ENCODE measurements around the gene AGPAT1.

Gene AGPAT1

DNA sequence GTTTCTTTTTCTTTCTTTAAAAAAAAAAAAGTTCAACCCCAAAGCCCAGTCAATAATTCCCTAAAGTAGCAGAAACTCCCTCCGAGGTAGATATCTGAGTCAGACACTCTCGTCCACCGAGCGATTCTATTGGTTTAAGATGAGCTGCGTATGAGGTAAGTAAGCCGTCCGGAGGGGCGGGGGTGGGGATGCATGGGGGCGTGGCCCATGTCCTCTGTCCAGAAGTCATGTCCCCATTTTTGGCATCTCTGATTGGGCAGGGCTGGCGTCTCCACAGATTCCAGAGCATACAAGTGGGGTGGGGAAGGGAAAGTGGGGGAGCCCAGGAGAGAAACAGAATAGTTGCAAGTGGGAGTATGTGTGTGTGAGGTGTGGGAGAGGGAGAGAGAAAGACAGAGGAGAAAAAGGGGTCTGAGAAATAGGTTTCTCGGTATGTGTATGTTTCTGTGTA lies 9.8 kb upstream of the AGPAT1 start:
- DNase-seq: peak; percentile 51

DNA sequence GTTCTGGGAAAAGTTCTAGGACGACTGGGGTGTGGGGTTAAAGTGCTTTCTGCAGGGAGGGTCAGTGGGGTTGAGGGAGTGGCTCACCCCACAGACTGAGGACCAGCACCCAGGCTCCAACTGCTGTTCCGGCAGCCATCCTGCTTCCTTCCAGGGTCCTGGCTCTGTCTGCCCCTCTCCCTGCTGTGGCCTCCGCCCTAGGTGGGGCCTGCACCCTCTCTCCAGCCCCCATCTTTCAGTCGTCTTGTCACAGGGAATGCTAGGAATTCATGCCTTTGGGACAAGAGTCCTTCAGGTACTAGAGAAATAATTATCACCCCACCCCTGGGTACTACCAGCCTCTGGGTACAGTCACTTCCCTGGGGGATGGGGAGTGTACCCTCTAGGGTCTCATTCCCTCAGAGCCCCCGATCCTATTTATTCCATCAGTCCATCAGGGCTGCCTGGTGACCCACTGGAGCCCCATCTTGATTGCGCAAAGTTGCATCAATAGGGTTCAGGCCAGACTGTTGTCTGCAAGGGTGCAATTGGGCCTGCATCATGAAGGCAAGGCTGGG lies 8.3 kb upstream of the AGPAT1 start, which contains the start of gene AGER:
Gene AGER, minus strand, starts transcription at position 170 of the 557 bp plus-strand sequence. Its CDS starts 31 bp downstream, at position 139.
- no peak for DNase-seq

DNA sequence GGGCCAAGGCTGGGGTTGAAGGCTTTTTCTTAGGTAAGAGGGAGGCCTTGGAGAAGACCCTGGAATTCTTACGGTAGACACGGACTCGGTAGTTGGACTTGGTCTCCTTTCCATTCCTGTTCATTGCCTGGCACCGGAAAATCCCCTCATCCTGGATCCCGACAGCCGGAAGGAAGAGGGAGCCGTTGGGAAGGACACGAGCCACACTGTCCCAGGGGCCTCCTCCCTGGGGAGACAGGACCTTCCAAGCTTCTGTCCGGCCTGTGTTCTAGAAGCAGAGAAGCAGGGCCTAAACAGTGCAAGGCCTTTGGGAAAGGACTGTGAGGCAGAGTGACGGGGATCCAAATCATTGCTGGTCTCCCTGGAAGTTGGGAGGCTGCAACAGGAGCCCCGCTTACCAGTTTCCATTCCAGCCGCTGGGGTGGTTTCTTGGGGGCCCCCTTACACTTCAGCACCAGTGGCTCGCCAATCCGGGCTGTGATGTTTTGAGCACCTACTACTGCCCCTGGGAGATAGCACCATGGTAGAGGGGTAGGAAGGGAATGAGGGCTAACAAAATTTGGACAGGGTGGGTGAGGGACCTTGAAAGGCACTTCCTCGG lies 7.7 kb upstream of the AGPAT1 start:
- no peak for DNase-seq

DNA sequence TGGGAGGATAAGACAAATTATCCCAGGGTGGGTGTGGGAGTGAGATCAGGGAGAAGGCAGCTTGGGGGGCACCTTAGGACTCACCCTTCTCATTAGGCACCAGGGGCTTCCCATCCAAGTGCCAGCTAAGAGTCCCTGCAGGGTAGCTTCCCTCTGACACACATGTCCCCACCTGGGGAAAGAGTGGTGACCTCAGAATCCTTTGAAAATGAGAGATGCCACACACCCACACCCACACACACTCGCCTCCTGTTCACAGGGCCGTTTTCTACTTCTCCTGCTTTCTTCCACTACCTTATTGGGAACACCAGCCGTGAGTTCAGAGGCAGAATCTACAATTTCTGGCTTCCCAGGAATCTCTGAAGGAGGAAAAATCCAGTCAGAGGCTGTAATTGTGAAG lies 7.1 kb upstream of the AGPAT1 start:
- no peak for DNase-seq

DNA sequence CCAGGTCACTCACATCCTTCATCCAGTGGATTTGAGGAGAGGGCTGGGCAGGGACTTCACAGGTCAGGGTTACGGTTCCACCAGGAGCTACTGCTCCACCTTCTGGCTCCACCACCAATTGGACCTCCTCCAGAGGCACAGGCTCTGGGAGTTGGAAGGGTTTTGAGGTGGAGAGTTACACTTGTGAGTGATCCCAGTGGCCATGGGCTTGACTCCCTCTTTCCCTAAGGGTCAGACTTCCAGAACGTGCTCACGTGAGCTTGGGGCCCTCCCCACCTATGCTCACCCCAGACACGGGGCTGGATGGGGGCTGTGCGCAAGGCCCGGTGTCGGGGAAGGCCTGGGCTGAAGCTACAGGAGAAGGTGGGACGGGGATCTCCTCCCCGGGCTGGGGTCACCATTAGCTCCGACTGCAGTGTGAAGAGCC lies 6.7 kb upstream of the AGPAT1 start:
- DNase-seq: no peak

DNA sequence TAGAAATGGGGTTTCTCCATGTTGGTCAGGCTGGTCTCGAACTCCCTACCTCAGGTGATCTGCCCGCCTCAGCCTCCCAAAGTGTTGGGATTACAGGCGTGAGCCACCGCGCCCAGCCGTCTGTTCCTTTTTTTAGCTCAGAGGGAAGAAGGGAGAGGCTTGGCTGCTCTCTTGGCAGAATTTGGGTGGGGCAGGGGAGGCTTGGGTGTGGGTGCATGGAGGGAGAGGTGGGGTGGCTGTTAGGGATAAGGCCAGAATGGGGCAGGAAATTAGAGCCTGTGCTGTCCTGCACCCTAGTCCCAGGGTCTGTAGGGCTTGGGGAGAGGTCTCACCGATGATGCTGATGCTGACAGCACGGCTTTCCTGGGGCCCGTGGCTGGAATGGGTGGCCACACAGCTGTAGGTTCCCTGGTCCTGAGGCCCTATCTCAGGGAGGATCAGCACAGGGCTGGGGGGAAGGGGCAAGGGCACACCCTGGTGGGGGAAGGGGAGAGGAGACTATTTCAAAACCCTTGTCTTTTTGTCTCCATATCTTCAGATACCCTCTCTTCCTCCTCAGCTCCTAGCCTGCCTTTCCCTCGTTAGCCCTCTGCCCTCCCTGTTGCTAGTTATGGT lies 6.1 kb upstream of the AGPAT1 start:
- DNase-seq: no peak

DNA sequence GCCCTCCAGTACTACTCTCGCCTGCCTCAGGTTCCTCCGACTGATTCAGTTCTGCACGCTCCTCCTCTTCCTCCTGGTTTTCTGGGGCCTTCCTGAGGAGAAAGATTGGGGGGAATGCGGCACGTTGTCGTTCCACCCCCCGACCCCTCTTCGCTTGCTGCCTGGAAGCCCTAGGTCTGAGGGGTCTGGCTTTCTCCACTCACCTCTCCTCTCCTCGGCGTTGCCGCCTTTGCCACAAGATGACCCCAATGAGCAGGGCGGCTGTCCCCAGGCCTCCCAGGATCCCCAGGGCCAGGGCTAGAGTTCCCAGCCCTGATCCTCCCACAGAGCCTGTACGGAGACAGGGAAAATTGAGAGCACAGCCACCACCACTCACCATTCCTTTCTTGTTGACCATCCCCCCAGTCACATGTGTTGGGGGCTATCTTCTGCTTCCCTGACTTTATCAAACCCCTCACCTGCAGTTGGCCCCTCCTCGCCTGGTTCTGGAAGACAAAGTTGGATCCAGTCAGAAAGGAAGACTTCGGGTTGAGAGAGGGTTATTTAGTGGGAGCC lies 5.3 kb upstream of the AGPAT1 start:
- DNase-seq: no peak

DNA sequence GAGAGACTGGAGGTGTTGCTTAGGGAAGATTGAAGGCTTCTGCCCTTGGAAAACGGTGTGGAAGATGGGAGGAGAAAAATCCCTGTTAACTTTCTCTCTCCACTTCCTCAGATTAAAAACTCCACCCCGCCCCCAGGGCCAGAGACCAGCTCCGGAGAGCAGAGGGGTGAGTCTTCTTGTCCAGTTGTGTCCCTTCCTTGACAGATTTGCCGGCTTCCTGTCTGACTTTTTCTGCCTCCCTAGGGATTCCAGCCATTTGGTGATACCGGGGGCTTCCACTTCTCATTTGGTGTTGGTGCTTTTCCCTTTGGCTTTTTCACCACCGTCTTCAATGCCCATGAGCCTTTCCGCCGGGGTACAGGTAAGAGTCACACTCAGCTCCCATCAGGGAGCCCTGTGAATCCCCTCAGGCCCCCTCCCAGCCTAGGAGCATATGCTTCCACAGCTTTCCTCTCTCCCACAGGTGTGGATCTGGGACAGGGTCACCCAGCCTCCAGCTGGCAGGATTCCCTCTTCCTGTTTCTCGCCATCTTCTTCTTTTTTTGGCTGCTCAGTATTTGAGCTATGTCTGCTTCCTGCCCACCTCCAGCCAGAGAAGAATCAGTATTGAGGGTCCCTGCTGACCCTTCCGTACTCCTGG lies 4.0 kb upstream of the AGPAT1 start:
- DNase-seq: no peak

DNA sequence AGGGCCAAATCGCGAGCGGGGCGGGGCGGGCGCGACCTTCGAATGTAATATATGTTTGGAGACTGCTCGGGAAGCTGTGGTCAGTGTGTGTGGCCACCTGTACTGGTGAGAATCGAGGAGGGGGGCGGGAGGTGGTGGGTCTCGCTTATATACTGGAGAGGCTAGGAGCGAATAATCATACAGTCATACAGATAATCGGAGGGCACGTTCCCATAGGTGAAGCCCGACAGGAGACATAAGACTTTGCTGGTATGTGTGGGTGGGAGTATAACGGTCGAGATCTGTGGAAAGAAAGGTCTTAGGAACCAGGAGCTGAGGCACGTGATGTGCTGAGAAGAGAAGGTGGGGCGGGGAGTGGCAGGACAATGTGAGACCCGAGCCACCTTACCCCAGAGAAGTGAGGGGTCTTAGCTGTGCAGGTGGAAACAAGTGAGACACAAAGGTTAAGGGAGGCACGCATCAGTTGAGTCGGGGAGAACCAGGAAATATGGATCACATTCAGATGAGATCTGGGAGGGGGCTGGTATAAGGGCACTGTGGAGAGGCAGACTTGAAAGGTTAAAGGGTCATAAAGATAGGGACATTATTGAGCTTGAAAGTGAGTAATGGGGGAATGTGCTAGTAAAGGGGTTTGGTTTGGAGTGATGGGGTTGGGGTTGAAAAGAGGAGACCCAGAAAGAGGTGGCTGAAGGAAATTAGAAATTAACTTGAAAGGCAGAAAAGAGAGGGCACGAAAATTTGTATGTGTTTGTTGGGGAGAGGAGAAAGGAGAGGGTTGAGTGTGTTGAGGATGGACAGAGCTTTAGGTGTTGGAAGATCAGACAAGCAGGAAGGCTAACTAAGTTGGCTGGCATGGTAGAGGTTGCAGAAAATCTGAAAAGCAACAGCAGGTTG lies 2.9 kb upstream of the AGPAT1 start:
- DNase-seq: no peak

DNA sequence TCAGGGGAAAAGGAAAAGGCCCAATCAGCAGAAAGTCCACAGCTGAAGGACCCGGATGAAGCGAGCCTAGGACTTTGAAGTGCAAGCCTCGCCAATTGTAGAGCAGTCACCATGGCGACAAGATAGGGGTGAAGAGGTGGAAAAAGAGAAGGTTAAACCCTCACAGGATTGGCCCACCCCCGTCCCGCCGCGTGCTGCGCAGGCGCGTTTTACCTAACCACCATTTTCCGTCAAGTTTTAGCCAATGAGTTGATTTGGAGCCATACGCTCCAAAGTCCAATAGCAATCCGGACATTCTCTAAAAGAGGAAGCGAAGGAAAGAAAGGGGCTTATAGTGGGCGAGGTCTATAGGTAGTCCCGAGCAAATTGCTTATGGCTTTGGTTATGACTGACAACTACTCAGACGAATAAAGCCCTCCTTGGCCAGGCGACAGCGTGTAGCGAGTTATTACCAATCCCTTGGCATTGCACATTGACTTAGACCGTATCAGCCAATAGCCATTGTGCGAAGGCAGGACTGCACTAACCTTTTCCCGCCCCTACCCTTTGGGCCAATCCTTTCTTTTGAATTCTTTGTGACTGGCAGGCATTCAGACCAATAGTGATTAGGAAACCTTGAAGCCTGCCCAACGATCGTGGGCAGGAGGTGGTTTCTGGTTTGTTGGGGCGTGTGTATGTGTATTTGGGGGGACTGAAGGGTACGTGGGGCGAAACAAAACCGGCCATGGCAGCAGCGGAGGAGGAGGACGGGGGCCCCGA lies 2.1 kb upstream of the AGPAT1 start, which contains the start of gene RNF5:
Gene RNF5, plus strand, starts transcription at position 618 of the 759 bp plus-strand sequence. Its CDS starts 107 bp downstream, at position 725.
- DNase-seq: peak; percentile 82

DNA sequence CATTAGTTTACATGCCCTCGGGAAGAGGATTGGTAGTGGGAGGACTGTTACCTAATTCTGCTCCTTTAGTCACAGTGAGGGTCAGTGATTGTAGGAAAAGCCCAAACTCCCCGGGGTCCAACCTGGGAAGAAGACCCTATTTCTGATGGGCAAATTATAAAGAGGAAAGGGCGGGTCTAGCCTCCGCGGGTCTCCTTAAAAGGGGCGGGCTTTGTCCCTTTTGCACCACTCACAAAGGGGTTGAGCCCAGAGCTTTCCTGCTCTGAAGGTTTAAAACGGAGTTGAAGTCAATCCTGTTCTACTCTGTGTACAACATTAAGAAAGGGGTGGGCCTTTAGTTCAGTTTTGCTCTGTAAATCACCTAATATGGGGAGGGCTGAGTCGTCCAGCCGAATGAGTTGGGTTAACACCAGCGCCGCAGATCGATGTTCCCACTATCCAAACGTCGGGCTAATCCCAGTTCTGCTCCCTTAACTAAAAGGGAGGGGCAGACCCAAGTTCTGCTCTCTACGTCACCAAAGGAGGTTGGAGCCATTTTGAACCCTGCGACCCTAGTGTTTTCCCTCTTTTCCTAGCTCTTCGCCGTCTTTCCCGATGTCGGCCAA lies 1.4 kb upstream of the AGPAT1 start:
- no peak for DNase-seq

DNA sequence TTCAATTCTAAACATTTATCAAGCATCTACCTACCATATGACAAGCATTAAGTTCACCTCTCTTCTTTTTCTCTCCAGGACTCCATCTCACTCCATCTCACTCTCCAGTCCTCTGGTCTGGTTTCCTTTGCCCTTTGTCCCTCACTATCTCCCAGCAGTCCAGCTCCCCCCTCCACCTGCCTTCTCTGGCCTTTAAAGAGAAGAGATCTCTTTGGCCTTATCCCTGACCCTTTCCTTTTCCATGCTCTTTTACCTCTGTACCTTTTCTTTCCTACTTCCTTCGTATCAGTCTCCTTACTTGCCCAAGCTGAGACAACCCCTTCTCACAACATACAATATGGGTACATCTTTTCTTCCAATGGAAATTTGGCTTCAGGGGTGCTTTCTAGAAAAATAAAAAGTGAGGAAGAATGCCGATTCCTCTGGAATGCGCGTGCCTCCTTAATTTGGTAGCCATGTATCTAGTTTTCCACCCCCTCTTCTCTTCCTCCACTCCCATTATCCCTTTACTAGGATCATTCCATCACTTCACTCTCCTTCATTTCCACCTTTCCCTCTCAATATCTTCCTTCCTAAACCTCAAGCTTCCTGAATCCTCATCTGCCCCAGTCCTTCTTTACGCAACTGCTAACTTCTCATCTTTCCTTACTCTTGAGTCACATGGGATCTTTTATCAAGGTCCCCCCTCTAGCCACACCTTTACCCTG lies 745 bp upstream of the AGPAT1 start:
- DNase-seq: no peak

DNA sequence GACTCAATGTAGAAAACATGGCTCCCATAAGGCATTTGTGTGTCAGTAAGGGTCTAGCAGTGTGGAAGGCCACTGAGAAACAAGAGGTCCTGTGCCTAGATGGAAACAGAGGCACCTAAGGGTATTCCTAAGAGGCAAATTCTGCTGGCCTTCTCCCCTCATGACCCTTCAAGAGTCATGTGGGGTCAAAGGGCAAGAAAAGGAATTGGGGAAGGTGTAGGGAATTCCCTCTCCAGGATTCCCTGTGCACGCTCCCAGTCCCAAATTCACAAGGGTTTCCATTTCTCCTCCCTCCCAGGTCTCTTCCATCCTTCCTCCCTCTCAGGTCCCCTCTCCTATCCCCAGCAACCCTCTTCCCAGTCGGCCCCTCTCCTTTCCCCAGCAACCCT lies 568 bp downstream of the AGPAT1 start:
- no peak for DNase-seq

DNA sequence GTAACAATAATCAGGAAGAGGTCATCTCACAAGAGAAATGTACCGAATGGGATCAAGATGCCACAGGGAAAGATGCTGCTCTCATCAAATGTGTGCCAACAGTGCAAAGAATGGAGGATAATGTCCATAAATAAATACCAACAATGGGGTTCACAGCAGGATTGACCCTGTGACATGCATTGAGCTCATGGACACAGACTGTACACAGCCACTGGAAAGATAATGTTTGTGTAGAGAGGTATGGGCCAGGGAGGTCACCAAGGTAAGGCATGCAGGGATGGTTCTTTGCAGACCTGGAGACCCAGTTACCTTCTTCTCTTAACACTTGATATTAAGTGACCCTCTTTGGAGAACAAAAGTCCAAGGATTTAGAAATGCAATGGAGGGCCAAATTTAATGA lies 1.5 kb downstream of the AGPAT1 start:
- DNase-seq: no peak

DNA sequence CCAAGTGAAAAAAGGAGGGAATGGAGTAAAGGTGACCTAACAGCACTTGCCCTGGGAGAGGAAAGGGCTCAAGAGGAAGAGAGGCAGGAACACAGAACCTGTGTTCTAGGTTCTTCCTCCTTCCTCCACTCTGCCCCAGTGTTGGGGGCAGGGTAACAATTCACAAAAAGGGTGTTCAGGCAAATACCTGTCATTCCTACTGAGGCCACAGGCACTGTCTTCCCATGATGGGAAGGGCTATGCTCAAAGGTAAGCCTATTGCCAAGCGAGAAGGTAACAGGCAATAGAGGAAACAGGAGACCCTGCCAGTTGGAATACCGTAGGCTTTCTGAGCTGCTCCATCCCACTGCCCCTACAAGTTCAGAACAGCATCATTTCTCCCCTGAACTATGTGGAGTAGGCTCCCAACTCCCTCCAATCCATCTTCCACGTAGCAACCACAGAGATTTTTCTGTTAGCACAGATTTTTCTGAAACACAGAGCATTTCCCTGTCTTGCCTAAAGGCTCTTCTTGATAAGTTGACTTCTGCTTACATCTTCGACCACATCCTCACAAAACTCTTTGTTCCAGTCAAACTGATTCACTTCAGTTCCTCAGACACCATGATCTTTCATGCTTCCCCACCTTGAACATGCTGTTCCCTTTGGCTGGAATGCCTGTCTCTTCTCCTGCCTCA lies 2.7 kb downstream of the AGPAT1 start:
- no peak for DNase-seq

DNA sequence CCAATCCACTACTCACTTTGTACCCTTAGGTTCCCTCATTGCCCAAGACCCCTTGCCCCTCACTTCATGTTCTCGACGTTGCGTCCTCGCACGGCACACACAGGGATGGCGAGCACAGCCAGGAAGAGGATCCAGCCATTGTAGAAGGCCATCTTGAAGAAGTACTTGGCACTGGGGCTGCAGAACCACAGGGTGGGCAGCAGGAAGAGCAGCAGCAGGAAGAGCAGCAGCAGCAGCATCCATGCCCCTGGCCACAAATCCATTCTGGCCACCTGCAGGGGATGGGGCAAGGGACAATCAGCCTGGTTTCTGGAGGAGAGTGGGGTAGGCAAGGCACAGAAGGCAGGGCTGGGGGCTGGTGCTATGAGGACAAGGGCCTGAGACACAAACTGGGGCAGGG lies 4.7 kb downstream of the AGPAT1 start:
- DNase-seq: no peak

DNA sequence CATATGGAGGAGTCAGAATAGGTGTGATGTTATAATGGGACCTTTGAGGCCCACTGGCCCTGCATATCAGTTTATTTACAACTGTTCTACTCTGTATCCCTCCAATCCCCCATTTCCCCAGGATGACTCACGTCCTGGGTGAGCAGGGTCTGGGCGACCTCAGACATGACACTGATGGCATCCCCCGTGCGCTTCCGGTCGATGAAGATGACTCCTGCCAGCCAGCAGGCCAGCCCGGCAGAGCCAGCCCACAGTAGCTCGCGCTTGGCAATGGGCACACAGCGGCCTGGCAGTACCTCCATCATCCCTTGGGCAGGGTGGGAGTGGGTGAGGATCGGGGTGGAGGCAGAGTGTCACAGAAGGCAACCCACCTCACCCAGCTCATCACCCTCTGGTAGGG lies 5.6 kb downstream of the AGPAT1 start:
- no peak for DNase-seq

DNA sequence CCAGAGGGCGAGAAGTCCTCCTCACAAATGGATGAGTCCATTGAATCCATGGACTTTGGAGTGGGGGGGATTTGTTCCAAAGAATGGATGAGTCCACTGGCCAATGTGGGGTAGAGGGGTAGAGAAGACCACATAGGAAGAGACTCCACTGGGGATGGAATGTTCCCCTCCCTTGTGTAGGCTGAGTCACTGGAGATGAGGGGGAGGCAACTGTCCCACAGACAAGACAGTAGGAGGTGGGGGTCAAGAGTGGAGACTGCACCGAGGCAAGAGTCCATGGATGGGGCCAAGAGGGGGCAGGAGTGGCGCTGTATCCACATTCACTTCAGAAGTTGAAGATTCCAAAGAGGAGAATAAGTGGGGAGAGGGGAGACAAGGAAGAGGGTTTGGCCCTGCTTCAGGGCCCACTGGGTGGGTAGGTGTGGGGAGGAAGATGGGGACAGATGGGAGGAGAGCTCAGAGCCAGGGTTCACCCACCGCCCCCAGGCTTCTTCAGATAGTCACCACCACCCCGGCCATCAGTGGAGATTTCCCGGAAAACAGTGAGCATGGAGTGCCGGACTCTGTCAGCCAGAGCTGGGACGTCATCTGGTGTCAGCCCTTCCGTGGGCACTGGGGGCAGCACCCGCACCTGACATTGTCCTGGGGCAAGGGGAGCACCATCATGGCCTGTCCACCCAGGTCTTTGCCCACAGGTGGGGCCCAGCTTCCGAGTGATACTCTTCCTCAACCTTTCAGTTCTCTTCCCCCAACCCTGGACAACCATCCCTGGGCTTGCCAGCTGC lies 6.9 kb downstream of the AGPAT1 start:
- DNase-seq: no peak

DNA sequence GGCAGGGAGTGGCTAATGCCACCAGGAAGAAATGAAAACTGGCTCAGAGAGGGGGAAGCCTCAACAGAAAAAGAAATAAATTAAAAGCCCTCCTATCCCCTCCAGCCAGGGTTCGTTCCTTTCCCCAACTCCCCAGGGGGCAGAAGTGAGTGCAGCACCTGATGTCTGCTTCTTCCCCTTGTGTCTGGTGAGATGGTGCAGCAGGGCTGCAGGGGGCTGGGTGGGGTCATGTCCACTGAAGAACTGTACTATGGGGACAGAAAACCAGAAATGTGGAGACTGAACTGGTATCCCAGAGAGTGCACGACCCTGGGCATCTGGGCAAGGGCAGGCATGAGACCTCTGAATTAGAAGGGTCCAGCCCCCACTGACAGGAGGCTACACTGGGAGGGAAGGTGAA lies 7.5 kb downstream of the AGPAT1 start:
- DNase-seq: no peak
